Stimulated activated naive CD8-positive, alpha-beta T cell treated with anti-CD3 and anti-CD28 coated beads, Interleukin-15, Interleukin-2, amounts not matched to agents 100 U/mL and 50 U/mL, for 24 hours (primary cell): ENCODE measurements around the gene WDR20.

Experiments
- ATAC-seq: fragments of 150-1000 bp; cut with Tn5 transposase; one replicate; pipeline ENCODE4 v1.10.0; 2021
- DNase-seq: peaks from one replicate; pipeline ENCODE4 v3.0.0; 2021

Gene WDR20

GRCh38 chr14:102219316-102219715 lies 79.6 kb downstream of the WDR20 start:
- ATAC-seq (no peak), DNase-seq (no peak)

- peak; percentile 14 for DNase-seq
- ATAC-seq = no peak
These were observed 80.3 kb downstream of the WDR20 start for GRCh38 chr14:102220031-102220430.

GRCh38 chr14:102221026-102221425 lies 81.3 kb downstream of the WDR20 start:
- ATAC-seq (no peak), DNase-seq (no peak)

GRCh38 chr14:102222009-102222575 lies 82.4 kb downstream of the WDR20 start:
- no peak for DNase-seq
- ATAC-seq = no peak

- no peak for ATAC-seq
- DNase-seq = no peak
These were observed 83.1 kb downstream of the WDR20 start for GRCh38 chr14:102222751-102223150.

- DNase-seq (no peak), ATAC-seq (no peak)
These were observed 84.0 kb downstream of the WDR20 start for GRCh38 chr14:102223682-102224081.

- DNase-seq (no peak), ATAC-seq (no peak)
These were observed 85.7 kb downstream of the WDR20 start for GRCh38 chr14:102225386-102225785.

- DNase-seq (no peak), ATAC-seq (no peak)
These were observed 86.2 kb downstream of the WDR20 start for GRCh38 chr14:102225936-102226335.

- no peak for ATAC-seq
These were observed 86.8 kb downstream of the WDR20 start for GRCh38 chr14:102226356-102227125.

GRCh38 chr14:102227184-102227964 lies 87.7 kb downstream of the WDR20 start:
- ATAC-seq = no peak

More at GRCh38 chr14:102226356-102227125, 86.8 kb downstream of the WDR20 start:
- no peak for DNase-seq

GRCh38 chr14:102229071-102229738 lies 89.5 kb downstream of the WDR20 start:
- ATAC-seq (no peak), DNase-seq (no peak)

More at GRCh38 chr14:102227184-102227964, 87.7 kb downstream of the WDR20 start:
- no peak for DNase-seq

- DNase-seq (no peak), ATAC-seq (no peak)
These were observed 90.0 kb downstream of the WDR20 start for GRCh38 chr14:102229739-102230092.

GRCh38 chr14:102230481-102231210 lies 90.9 kb downstream of the WDR20 start:
- ATAC-seq (no peak), DNase-seq (no peak)

- DNase-seq = no peak
- no peak for ATAC-seq
These were observed 92.0 kb downstream of the WDR20 start for GRCh38 chr14:102231476-102232347.

GRCh38 chr14:102232348-102232625 lies 92.6 kb downstream of the WDR20 start:
- DNase-seq = no peak
- no peak for ATAC-seq

- ATAC-seq (no peak), DNase-seq (no peak)
These were observed 93.4 kb downstream of the WDR20 start for GRCh38 chr14:102233081-102233480.

- ATAC-seq = no peak
- DNase-seq = no peak
These were observed 94.9 kb downstream of the WDR20 start for GRCh38 chr14:102234331-102235264.

- DNase-seq (peak; percentile 87), ATAC-seq (peak; percentile 94)
These were observed 95.7 kb downstream of the WDR20 start for GRCh38 chr14:102235275-102235897.

- ATAC-seq = no peak
- no peak for DNase-seq
These were observed 96.3 kb downstream of the WDR20 start for GRCh38 chr14:102236026-102236425.

- DNase-seq = no peak
- ATAC-seq = no peak
These were observed 98.4 kb downstream of the WDR20 start for GRCh38 chr14:102238131-102238530.
